Anterior cingulate cortex (tissue), 58 donors: ENCODE data around the gene CEBPA.
"Not testable (repeated sequence)": the region's sequence is repeated elsewhere in the genome, so short reads cannot be mapped to it uniquely, and the experiment has no call there.

ENCODE experiments used
- DNase-seq, 58 donors: peaks; one replicate each; lab custom pipeline; 2025; lab: John Stamatoyannopoulos, UW

Gene CEBPA

GRCh38 chr19:33302974-33303790, 848 bp upstream of the CEBPA start:
- peak in 5 of 58 donors; percentile 44 to 62 (median 51) for DNase-seq

- no peak for DNase-seq
Observed at GRCh38 chr19:33301900-33302174, 497 bp downstream of the CEBPA start.

- peak in 1 of 58 donors; percentile 30 for DNase-seq
Observed at GRCh38 chr19:33301144-33301899, 1.0 kb downstream of the CEBPA start.

- no peak for DNase-seq
Observed at GRCh38 chr19:33300894-33301143, 1.5 kb downstream of the CEBPA start.

DNA sequence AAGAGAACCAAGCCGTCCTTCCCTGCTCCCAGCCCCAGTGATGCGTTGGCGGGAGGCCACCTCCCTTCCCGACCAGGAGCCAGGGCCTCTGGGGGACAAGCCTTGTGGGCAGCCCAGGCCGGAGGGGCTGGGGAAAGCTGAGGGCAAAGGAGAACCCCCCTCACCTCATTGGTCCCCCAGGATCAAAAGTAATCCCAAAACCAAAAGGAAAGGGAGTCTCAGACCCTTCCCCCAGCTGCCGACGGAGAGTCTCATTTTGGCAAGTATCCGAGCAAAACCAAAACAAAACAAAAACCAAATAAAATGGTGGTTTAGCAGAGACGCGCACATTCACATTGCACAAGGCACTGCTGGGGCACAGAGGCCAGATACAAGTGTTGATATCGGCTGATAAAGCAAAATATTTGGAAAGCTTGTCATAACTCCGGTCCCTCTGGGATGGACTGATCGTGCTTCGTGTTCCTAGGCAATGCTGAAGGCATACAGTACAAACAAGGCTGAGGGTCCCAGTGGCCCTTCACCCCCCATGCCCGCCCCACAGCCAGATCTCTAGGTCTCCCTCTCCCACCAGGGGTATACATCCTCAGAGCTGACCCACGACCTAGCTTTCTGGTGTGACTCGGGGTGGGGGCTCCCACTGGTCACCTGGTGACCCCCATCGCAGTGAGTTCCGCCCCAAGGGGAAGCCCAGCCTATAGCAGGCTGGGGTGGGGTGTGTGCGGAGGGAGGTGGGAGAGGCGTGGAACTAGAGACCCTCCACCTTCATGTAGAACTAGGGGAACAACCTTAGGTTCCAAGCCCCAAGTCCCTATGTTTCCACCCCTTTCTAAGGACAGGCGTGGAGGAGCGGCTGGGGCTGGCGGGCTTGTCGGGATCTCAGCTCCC, 2.1 kb downstream of the CEBPA start:
- DNase-seq: no peak

- no peak for DNase-seq
Observed at GRCh38 chr19:33299051-33299688, 3.2 kb downstream of the CEBPA start.

- no peak for DNase-seq
Observed at GRCh38 chr19:33298146-33298911, 4.0 kb downstream of the CEBPA start.

GRCh38 chr19:33297401-33298145, 4.8 kb downstream of the CEBPA start:
- no peak for DNase-seq

DNA sequence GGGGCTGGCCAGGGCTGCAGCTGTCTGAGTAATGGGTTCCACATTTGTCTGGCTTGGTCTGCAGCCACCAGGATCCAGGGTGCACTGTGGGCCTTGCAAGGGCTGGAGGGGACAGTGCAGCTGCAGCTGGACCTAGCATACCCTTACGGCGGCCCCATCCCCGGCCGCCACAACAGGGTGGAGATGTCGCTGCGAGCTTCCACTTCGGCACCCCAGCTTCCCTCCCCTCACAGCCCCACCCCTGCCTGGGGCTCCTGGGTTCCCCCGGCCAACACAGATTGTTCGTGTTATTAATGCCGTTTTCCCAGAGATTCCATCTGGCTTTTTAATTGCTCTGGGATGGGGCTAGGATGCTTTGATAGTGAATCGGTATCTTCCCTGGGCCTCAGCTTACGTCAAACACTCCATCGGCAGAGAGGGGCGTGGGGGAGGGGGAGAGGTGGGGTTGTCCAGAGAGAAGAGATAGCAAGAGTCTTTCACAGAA, 5.8 kb downstream of the CEBPA start:
- no peak for DNase-seq

DNA sequence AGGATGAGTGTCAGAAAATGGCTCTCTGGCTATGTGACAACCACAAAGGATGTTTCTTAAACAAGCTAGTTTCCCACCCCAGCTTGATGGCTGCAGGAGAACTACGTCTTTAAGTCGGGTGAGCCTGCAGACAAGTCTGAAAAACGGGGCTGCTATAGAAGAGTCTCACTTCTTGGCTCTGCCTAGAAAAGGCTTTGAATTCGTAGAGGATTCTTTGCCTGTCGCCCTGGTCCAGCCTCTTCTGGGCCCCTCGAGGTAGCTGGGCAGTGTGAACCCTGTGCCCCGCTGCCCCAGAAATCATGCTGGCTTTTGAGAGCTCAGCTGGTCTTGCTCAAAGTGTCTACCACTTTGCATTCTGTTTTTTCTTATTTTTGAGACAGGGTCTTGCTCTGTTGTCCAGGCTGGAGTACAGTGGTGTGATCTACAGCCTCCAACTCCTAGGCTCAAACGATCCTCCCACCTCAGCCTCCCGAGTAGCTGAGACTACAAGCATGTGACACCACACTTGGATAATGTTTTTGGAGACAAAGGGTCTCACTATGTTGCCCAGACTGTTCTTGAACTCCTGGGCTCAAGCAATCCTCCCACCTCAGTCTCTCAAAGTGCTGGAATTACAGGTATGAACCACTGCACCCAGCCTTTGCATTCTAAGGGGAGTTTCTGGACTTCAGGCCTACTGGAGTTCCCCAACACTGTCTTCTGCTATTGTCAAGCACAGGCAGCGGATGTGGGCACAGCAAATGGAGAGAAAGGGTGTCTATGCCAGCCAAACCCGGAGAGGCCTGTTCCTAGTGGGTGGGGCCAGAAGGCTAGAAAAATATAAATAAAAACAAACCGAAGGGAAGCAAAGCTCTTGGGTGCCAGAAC, 6.5 kb downstream of the CEBPA start:
- no peak for DNase-seq

DNA sequence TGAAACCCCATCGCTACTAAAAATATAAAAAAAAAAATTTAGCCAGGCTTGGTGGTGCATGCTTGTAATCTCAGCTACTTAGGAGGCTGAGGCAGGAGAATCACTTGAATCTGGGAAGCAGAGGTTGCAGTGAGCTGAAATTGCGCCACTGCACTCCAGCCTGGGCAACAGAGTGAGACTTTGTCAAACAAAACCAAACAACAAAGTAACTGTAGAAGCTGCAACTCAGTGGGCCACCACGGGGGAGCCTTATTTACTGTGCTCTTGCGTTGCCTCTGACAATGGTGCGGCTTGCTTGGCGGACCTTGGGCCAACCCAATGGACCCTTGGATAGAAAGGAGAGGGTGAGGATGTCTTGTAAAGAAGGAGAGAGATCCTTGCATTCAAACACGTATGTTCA, 7.3 kb downstream of the CEBPA start:
- DNase-seq: not testable (repeated sequence)

- DNase-seq: no peak
Observed at GRCh38 chr19:33294058-33294798, 8.1 kb downstream of the CEBPA start.

DNA sequence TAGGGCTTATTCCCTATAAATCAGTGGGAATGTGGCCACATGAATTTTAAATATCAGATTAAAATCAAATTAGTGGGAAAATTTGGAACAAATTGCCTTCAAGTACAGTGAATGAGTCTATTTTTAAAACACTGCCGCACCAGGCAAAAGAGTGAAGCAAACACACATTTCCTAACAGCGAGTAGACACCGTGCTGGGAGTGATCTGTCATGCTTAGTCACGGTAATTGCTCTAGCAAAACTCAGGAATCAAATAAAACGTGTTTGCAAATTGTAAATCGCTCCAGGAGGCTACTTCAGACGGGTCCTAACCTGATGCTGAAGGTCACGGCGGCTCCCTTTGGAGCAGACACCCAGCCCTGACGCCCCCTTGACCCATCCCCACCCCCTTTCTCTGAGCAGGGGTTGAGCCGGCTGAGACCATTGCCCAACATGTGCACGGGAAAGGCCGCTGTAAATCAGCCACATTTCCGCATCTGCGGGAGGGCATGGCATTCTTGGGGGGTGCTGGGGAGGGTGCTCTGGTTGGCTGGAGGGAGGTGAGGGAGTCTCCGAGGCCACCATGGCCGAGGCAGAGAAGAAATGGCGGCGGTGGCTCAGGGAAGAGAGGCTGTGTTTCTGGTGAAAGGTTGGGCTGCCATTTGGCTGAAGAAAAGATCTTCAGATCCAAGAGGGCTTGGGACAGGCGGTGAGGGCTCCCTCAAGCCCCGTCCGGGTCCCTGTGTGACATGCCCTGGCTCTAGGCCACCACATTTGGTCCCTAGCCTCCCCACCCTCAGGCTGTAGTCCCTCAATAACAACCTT, 8.9 kb downstream of the CEBPA start:
- peak in 3 of 58 donors; percentile 16 to 40 (median 25) for DNase-seq

DNA sequence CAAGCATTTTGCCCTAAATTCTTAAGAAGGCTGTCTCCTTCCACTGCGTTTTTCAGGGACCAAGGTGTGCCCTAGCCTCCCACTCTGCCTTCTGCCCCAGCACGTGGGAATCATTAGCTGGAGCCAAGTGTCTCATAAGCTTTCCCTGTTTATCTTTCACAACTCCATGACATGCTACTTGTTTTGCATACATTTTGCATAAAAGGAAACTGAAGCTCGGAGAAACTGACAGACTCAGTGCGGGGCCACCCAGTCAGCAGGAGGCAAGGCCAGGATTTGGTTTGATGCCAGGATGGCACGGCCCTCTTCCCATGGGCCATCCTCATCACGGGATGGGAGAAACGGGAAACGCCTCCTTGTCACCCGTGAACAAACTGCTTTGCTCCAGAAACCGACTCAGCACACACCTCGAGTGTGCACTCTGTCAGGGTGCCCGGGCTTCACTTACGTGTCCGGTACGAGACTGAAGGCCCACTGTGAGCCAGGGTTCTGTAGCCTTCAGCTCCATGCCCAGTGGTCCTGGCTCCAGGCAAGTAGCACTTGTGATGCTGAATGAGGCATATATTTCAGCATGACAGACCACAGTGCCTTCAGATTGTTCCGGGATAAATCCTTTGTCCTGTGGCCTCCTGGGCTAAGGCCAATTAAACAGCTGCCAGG, 9.6 kb downstream of the CEBPA start:
- DNase-seq: no peak

DNA sequence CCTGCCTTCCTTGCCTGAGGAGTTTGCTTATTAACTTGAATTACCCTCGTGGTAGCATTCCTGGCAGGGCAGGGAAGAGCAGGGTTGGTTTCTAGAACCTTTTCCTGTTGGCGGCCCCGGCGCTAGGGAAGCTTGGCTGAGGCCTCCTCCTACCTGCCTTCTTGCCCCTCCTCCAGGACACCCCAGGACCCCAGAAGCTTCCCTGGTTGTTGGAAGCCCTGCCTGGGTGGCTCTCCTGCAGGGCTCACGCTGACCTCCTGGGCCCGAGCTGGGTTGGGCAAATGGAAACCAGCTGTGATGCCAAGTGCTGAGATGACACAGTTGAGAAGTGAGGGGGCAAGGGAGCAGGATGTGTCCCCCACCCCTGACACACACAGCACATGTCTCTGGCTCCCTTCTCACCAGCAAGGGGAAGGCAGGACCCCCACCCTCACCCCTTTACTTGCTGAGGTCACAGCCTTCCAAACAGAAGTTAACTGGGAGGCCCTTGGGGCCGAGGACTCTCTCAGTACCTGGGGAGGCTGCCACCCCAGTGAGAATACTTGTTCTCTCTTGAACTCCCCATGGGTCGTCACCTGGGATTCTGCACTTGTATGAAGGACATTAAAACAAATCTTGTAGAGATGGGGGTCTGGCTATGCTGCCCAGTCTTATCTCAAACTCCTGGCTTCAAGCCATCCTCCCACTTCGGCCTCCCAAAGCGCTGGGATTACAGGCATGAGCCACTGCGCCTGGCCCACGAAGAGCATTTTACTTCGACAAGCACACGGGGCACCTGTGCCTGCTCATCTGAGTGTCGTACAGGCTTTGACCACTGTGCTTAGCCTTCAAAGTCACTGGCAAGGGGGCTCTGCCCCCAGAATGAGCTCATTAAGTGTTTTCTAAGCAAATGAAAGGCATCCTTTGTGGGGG, 10.5 kb downstream of the CEBPA start:
- no peak for DNase-seq
